Inflammatory macrophage treated with lipopolysaccharide for 4 hours (primary cell): Measurements from ENCODE around the gene AUNIP.

ENCODE experiments used
- DNase-seq: peaks from one replicate; pipeline ENCODE4 v3.0.0-alpha.2; 2020

The AUNIP gene

DNA sequence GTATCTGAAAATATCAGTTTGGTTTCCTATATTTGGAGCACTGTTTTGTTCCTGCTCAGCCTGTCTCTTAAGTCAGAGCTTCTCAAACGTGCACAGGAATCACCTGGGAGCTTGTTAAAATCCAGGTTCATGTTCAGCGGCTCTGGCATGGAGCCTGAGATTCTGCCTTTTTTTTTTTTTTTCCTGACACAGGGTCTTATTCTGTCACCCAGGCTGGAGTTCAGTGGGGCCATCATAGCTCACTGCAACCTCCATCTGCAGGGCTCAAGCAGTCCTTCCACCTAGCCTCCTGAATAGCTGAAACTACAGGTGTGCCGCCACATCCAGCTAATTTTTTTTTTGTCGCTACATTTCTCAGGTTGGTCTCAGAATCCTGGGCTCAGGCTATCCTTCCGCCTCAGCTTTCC is 71.5 kb downstream of the AUNIP start:
- no peak for DNase-seq

DNA sequence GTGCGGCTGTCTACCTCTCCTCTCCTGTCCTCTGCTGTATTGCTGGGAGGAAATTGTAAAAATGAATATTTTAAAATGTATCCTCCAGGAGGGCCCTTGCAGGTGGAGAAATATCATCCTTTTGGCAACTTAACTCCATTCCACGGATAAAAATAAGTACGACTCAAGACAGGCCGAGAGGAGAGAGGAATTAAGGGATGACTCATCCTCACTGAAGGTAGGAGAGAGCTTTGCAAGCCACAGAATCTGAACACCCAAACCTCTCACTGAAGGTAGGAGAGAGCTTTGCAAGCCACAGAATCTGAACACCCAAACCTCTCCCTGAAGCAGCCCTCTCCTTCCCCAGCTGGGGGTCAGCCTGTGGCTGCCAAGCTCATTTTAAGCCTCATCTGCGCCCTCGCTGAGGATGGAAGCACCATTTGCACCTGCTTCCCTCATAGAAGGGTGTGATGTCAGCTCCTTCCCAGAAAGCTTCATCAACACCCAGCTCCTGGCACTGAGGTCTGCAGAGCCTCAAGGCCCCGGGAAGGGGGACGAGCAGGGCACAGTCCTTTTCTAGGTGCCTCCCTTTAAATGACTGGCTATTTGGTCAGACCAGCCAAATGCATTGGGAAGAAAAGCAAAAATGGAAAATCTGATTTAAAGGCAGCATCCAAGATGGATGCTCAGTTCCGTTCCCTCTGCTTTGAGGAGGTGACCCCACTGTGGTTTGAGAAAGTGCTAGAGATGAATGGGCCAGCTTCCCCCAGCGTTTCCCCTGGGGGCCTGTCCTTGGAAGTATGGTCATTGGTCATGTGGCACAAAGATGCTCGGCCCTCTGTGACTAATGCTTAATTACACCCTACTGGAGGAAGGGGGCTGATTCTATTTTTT is 72.1 kb downstream of the AUNIP start:
- DNase-seq, result no peak

DNA sequence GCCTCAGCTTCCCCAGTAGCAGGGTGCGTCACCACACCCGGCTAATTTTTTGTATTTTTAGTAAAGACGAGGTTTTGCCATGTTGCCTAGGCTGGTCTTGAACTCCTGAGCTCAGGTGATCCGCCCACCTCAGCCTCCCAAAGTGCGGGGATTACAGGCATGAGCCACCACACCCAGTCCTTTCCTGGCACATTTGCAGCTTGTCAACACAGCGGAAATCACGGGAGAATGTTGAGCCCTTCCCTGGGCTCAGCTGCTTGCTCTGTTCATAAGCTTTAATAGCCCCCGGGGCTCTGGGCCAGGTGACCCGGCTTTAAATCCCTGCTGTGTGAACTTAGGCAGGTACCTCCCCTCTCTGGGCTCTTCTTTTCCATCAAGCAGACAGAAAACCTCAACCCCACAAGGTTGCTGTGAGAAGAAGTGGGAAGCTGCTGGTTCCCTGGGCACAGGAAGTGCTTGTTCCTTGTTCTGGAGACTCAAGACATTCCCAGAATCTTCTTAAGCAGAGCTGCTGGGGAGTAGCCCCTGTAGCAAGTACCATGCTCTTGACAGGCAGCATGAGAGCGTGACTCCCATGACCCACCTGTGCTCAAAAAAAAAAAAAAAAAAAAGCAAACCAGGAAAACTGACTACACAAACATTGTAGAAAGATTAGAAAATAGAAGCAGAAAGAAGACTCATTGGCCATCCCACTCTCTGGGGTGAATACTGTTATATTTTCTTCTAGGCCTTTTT is 73.8 kb downstream of the AUNIP start:
- DNase-seq, result no peak

DNA sequence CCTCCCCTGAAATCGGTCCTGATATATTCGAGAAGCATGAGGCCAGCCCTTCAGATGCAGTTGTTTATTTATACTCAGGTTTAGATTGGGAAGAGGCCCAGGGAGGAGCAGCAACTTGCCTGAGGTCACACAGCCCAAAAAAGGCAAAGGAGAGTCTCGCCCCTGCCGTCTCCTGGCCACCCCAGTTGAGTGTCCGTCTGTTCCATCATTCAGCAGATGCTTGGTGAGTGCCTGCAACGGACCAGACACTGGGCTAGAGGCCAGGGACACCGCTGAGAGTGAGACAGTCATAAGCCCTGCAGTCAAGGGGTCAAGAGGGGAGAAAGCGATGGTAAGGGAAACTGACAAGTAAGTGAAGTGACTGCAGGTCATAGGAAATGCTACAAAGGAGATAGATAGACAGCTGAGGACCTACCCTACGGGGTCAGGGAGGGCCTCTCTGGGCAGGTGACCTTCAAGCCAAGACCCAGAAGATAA is 74.6 kb downstream of the AUNIP start:
- no peak for DNase-seq
